OCI-LY3 (cell line): ENCODE data around the gene CD72.

Experiments
- H2AFZ ChIP-seq: fragments of 200-600, 300-600 bp; shearing (Covaris generic); 2 replicates; pipeline ENCODE4 v1.6.0; 2014; ENCODE audit warnings: antibody characterized with exemption, low read depth, low read length
- H3K27ac ChIP-seq: fragments of 200-600, 300-600 bp; sonication (generic); 2 replicates; pipeline ENCODE4 v1.5.1; 2014; ENCODE audit warnings: mild to moderate bottlenecking, low read length, moderate library complexity, mixed read lengths
- H3K27me3 ChIP-seq: fragments of 200-600, 300-600 bp; sonication (generic); 2 replicates; pipeline ENCODE4 v1.6.1; 2014; ENCODE audit warnings: low read depth, low read length, mixed read lengths
- H3K36me3 ChIP-seq: fragments of 200-600, 300-600 bp; sonication (generic); replicated peaks from 2 replicates; pipeline ENCODE3; 2014; ENCODE audit warnings: low read depth, low read length, mixed read lengths
- H3K4me1 ChIP-seq: fragments of 300-600, 200-600 bp; sonication (generic); 2 replicates; pipeline ENCODE4 v1.6.1; 2014; ENCODE audit warnings: low read length, mixed read lengths
- H3K4me2 ChIP-seq: fragments of 200-600, 300-600 bp; sonication (generic); 2 replicates; pipeline ENCODE4 v1.6.1; 2014; ENCODE audit warnings: low read length, mixed read lengths
- H3K4me3 ChIP-seq: fragments of 300-600, 200-600 bp; sonication (generic); 2 replicates; pipeline ENCODE4 v1.5.1; 2014; ENCODE audit warnings: antibody characterized with exemption, mild to moderate bottlenecking, low read length, moderate library complexity
- H3K79me2 ChIP-seq: fragments of 300-600, 200-600 bp; shearing (Covaris generic); 2 replicates; pipeline ENCODE4 v1.6.1; 2014; ENCODE audit warnings: mild to moderate bottlenecking, low read length, mixed read lengths
- H3K9ac ChIP-seq: fragments of 300-600, 200-600 bp; shearing (Covaris generic); 2 replicates; pipeline ENCODE4 v1.6.0; 2014; ENCODE audit warnings: mild to moderate bottlenecking, low read length, moderate library complexity
- H3K9me3 ChIP-seq: fragments of 200-600, 300-600 bp; shearing (Covaris generic); 2 replicates; pipeline ENCODE4 v1.6.1; 2014; ENCODE audit warnings: low read length, mixed read lengths; ENCODE audit not compliant: insufficient read depth
- H4K20me1 ChIP-seq: fragments of 200-600, 300-600 bp; sonication (generic); 2 replicates; pipeline ENCODE4 v1.6.1; 2016; ENCODE audit warnings: low read length, mixed read lengths; ENCODE audit not compliant: insufficient read depth
- EZH2phosphoT487 ChIP-seq: fragments of 200-600 bp; shearing (Covaris generic); IDR thresholded peaks from 2 replicates; pipeline ENCODE4 v1.6.1; 2018; ENCODE audit warnings: antibody characterized with exemption, mixed run types, low read depth
- TF ChIP-seq, protein P1 (sequence below): fragments of 200-600, 300-600 bp; sonication (generic); IDR thresholded peaks from 2 replicates; pipeline ENCODE4 v1.5.1; 2014; ENCODE audit warnings: antibody characterized with exemption, low read length, low read depth

CD72 gene

DNA sequence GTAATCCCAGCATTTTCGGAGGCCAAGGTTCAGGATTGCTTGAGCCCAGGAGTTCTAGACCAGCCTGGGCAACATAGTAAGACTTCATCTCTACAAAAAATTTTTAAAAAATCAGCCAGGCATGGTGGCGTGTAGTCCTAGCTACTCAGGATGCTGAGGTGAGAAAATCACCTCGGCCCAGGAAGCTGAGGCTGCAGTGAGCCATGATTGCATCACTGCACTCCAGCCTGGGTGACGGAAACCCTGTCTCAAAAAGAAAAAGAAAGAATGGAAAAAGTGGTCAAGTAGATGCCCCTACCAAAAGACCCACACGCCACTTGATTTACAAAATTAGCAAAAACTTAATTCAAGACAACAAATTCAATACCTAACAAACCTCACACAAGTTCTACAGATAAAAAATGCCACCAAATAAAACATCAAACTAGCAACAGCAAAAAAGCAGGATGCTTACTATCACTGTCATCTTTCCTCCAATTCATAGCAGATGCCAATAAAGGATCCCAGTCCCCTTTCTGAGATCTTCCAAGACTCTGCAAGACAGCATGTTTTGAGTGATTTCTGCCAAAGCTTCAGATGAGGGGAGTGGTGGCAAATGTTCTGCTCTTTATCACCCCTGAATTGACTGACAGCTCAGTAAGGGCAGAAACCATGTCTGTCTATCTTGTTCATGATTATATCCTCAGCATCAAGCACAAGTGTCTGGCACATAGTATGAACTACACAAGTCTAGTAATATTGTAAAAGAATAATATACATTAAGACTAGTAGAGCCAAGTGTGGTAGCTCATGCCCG lies 47.3 kb downstream of the CD72 start:
- Histone ChIP-seq H3K79me2 (no peaks in the 10 kb centered on the region), H3K4me2 (peak overlapping the region; percentile 16; the same call in 1 of the 2 replicates), H3K9ac (no peak overlapping the region), H3K27ac (peak overlapping the region; percentile 90), H3K4me1 (peaks cover 29% of the 10 kb centered on the region), H3K27me3 (no peaks in the 10 kb centered on the region), H2AFZ (no peak overlapping the region), H3K36me3 (peaks cover 7% of the 10 kb centered on the region), H3K4me3 (no peak overlapping the region), H4K20me1 (no peaks in the 10 kb centered on the region), H3K9me3 (no peaks in the 10 kb centered on the region)
- no peak for TF ChIP-seq EZH2phosphoT487
- TF ChIP-seq, protein P1, sequence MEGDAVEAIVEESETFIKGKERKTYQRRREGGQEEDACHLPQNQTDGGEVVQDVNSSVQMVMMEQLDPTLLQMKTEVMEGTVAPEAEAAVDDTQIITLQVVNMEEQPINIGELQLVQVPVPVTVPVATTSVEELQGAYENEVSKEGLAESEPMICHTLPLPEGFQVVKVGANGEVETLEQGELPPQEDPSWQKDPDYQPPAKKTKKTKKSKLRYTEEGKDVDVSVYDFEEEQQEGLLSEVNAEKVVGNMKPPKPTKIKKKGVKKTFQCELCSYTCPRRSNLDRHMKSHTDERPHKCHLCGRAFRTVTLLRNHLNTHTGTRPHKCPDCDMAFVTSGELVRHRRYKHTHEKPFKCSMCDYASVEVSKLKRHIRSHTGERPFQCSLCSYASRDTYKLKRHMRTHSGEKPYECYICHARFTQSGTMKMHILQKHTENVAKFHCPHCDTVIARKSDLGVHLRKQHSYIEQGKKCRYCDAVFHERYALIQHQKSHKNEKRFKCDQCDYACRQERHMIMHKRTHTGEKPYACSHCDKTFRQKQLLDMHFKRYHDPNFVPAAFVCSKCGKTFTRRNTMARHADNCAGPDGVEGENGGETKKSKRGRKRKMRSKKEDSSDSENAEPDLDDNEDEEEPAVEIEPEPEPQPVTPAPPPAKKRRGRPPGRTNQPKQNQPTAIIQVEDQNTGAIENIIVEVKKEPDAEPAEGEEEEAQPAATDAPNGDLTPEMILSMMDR: no peak

DNA sequence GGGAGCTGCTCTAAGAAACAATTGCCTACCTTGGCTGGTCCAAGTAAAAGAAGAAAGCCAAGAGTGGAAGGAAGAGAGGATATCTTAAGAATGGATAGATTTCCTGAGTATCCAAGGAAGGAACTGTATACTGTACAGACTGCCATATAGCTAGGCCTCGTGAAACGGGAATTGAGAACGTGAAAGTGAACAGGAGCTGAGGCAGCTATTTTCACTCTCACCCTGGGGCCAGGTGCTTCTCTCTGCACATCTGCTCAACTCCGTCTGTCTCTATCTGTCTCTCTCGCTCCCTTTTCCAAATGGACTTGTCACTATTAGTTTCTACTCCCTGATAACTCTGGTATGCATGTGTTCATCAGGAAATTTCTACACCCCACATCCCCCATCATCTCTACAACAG lies 49.0 kb downstream of the CD72 start:
- no peak for TF ChIP-seq EZH2phosphoT487
- no peaks in the 10 kb centered on the region for H3K9me3 ChIP-seq
- no peaks in the 10 kb centered on the region for H3K79me2 ChIP-seq
- peak overlapping the region; percentile 30; the same call in 1 of the 2 replicates for H3K9ac ChIP-seq
- H4K20me1 ChIP-seq: no peaks in the 10 kb centered on the region
- H3K27ac ChIP-seq: peak overlapping the region; percentile 90
- H3K27me3 ChIP-seq: no peaks in the 10 kb centered on the region
- H3K4me1 ChIP-seq: peaks cover 29% of the 10 kb centered on the region
- no peak overlapping the region for H2AFZ ChIP-seq
- peak overlapping the region; percentile 56 for H3K4me3 ChIP-seq
- peak overlapping the region; percentile 74 for H3K4me2 ChIP-seq
- peaks cover 7% of the 10 kb centered on the region for H3K36me3 ChIP-seq

DNA sequence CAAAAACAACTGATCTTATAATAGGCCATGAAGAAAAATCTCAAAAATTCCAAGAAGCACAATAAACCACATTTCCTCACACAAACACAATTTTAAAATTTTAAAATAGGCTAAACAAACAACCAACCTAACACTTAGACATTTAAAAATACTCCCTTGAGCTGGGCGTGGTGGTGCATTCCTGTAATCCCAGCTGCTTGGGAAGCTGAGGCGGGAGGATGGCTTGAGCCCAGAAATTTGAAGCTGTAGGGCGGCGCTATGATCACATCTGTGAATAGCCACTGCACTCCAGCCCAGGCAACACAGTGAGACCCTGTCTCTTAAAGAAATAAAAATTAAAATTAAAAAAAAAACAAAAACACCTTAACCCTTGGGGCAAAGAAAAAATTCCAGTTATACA lies 50.0 kb downstream of the CD72 start:
- H3K27me3 ChIP-seq: no peaks in the 10 kb centered on the region
- H3K4me3 ChIP-seq: no peak overlapping the region
- TF ChIP-seq, protein P1: no peak

DNA sequence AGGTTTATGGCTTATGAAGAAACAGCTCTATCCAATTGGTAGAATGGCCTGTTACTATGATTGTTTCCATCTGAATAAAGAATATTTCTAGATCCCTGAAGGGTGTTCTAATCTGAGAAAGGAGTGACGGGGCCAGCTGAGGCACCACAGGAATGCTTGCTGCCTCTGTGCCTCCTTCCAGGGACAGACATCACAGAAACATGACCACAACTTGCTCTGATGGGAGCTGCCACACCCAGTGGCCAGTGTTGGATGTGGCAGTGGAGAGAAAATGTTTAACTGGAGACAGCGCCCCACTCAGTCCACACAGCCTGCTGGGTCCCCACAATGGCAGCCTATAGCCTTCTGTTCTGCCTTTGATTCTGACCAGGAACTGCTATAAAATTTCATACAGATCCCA lies 51.8 kb downstream of the CD72 start:
- Histone ChIP-seq H3K4me1 (peaks cover 29% of the 10 kb centered on the region), H4K20me1 (no peaks in the 10 kb centered on the region), H3K9me3 (no peaks in the 10 kb centered on the region), H3K9ac (no peak overlapping the region), H3K36me3 (peaks cover 7% of the 10 kb centered on the region), H3K79me2 (no peaks in the 10 kb centered on the region), H3K27ac (no peak overlapping the region), H3K27me3 (no peaks in the 10 kb centered on the region), H3K4me2 (no peak overlapping the region), H2AFZ (no peak overlapping the region), H3K4me3 (no peak overlapping the region)
- TF ChIP-seq, protein P1: no peak
- TF ChIP-seq EZH2phosphoT487: no peak

More for the DNA sequence above, 50.0 kb downstream of the CD72 start:
- no peak overlapping the region for H2AFZ ChIP-seq
- H4K20me1 ChIP-seq: no peaks in the 10 kb centered on the region
- H3K36me3 ChIP-seq: peaks cover 7% of the 10 kb centered on the region
- no peak overlapping the region for H3K4me2 ChIP-seq
- no peak overlapping the region for H3K27ac ChIP-seq
- H3K4me1 ChIP-seq: peaks cover 29% of the 10 kb centered on the region
- no peak overlapping the region for H3K9ac ChIP-seq
- H3K9me3 ChIP-seq: no peaks in the 10 kb centered on the region
- no peaks in the 10 kb centered on the region for H3K79me2 ChIP-seq
